Activated CD4-positive, alpha-beta T cell treated with anti-CD3 and anti-CD28 coated beads for 48 hours (primary cell): Measurements from ENCODE around the gene AGBL4.
A peak's percentile ranks its signal among the peaks of the same experiment; 100 is the strongest.

Experiments
- DNase-seq: peaks from one replicate; pipeline ENCODE4 v3.0.0-alpha.2; 2020

AGBL4 gene

DNA sequence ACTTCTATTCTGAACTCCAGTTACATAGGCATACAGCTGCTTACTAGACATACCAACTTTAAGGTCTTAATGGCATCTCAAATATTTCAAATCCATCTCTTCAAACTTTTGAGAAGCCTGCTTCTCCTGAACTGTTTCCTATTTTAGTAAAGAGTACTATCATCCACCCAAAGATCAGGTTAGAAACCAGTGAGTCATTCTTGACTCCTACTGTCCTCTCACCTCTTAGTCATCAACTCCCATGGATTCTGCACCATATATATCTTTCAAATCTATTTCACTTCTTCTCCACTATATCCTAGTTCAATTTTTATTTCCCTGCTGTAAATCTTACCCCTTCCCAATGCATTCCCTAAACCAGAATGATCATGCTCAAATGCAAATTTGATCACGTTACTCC is 1228.9 kb downstream of the AGBL4 start:
- no peak for DNase-seq

DNA sequence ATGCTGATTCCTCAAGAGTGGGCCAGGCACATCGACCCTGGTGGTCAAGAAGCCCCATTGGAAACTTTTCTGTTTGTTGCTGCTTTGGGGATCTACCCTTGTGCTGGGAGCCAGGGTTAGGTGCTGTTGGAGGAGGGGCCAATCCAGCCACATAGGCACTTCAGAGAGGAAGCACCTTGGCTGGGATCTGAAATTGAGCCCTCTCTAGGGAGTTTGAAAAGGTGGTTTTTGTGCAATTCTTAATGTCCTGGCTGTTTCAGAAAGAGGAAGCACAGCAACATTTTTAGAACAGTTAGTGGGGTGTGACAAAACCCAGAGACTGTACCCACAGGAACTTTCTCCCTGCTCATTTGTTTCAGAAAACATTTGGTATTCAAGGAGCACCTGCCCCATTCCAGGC is 1229.9 kb downstream of the AGBL4 start:
- DNase-seq = no peak

- DNase-seq = no peak
Measured at GRCh38 chr1:48792961-48793360, 1230.8 kb downstream of the AGBL4 start.

GRCh38 chr1:48790397-48790796 is 1233.4 kb downstream of the AGBL4 start:
- DNase-seq = no peak

DNA sequence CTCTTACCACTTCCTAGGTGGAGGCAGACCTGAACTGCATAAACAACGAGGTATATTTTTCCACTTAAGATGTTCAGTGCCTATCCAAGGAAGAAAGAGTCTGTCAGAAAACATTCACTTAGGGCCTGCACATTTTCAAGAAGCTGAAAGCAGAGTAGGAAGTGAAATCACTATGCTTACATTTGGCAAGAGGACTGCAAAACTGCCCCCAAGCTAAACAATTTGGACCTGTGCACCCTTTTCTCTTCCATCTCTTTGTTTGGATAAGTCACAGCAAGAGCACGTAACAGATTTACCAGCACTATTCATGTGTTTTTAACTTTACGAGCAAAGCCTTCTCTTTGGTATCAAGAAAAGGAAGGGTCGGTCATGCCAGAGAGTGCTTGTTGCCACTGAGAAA is 1233.9 kb downstream of the AGBL4 start:
- no peak for DNase-seq

- DNase-seq = no peak
Measured at GRCh38 chr1:48785869-48786268, 1237.9 kb downstream of the AGBL4 start.

- no peak for DNase-seq
Measured at GRCh38 chr1:48784301-48784700, 1239.5 kb downstream of the AGBL4 start.

DNA sequence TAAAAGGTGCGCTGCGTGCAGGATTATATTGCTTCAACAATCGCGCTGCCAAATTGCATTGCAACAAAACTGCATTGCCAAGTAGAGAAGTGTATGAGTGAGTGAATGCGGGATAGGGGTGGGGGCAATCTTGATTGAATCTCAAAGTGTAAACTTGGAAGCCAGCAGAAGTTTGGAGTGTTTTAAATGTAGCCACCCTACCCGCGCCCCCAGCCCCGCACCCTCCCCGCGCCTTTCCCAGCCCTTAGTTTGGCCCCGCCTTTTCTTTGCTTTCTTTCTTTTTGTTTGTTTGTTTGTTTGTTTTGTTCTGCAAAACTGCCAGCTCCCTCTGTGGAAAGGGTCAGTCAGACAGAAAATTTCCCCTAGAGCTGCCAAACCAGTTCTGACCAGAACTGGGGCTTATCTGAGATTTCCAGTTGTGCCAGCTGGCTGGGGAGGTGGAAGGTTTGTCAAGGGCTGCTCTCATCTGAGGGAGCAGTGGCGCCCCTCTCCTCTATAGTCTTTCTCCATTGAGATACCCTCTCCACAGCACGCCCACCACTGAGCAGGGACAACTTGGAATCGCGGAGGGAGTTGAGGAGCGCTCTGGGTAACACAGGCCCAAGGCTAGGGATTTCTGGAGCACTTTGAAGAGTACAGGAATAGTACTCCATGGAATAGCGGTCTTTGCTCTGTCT is 1246.4 kb downstream of the AGBL4 start:
- no peak for DNase-seq

- peak; percentile 63 for DNase-seq
Measured at GRCh38 chr1:48776393-48777218, 1247.1 kb downstream of the AGBL4 start, which contains the start of gene BEND5. Gene BEND5, minus strand, starts transcription at chr1:48776891. Its CDS starts 60 bp downstream, at chr1:48776831.

GRCh38 chr1:48775831-48776392 is 1247.8 kb downstream of the AGBL4 start:
- DNase-seq = no peak

GRCh38 chr1:48773133-48773532 is 1250.6 kb downstream of the AGBL4 start:
- DNase-seq = no peak

- no peak for DNase-seq
Measured at GRCh38 chr1:48772211-48772610, 1251.5 kb downstream of the AGBL4 start.

- DNase-seq = no peak
Measured at GRCh38 chr1:48771561-48771960, 1252.2 kb downstream of the AGBL4 start.

DNA sequence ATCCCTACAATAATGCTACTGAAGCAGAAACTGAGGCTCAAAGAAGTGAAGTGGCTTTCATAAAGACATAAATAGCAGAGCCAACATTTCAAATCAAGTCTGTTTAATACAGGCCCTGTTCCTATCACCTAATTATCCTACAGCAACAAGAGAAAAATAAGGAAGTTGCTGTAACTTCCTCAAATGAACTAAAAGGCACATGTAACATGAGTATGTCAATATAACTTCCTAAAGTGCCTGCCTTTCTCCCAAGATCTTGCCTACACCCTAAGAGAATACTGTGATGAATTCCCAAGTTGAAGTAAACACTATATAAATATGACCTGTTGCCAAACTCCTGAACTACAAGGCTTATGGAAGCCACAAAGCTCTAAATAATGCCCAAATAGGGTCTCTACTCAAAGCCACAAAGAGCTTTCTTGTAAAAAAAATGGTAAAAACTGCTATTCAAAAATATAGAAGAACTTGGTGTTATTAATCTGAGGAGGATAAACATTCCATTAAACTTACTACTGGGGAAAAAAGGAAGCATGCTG is 1255.7 kb downstream of the AGBL4 start:
- no peak for DNase-seq

GRCh38 chr1:48765335-48765734 is 1258.4 kb downstream of the AGBL4 start:
- no peak for DNase-seq

- no peak for DNase-seq
Measured at GRCh38 chr1:48761986-48762385, 1261.8 kb downstream of the AGBL4 start.

GRCh38 chr1:48761411-48761810 is 1262.3 kb downstream of the AGBL4 start:
- no peak for DNase-seq

DNA sequence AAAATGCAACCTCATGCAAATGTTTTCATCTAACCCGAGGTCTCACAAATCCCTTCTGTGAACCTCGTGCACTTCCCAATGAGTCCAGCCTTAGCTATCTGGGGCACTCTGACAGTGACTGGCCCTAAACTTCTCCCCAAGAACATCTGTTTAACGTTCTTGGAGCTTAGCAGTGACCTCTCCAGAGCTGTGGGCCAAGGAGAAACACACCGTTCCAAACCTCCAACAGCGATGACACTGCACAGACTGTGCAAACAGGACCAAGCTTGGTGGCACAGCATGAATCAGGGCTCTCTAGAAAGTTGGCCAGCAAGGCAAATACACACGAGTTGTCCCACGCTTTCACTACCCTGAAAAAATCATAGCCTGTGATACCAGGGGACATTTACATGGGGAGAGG is 1262.9 kb downstream of the AGBL4 start:
- no peak for DNase-seq

GRCh38 chr1:48758976-48759375 is 1264.8 kb downstream of the AGBL4 start:
- DNase-seq = no peak

- DNase-seq = no peak
Measured at GRCh38 chr1:48757363-48757762, 1266.4 kb downstream of the AGBL4 start.

DNA sequence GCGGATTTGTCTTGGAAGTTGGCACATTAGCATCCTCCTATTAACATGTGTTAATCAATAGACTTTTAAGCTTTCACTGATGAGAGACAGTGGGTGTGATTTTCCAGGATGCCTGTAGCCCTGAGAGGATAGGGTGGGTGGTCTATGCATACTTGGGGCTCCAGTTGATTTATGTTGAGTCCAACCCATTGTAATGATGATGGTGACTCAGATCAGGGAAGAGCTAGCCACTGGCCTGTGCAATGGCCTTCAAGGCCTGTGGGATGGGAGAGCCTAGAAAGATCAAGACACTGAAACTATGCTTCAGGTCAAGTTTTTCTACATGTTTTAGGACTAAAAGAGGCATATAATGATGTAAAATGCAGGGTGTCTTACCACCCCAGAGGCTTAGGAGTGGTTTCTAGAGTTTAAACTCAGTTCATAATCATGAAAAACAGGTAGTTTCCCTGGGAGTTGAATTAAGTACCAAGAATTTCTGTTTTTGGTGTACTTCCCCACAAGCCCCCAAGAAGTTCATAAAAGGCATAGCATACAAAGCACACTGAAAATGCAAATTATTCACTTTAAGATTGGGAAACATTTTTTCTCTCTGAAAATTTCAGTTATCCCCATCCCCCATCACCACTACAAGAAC is 1267.0 kb downstream of the AGBL4 start:
- DNase-seq = no peak

GRCh38 chr1:48753293-48753692 is 1270.5 kb downstream of the AGBL4 start:
- DNase-seq = no peak

- no peak for DNase-seq
Measured at GRCh38 chr1:48750109-48750508, 1273.6 kb downstream of the AGBL4 start.
